Ishikawa (cell line): ENCODE results near the gene VAV3.

ENCODE experiments used
- CEBPB ChIP-seq: IDR thresholded peaks from 2 replicates; pipeline ENCODE4 v1.6.1; 2012
- CREB1 ChIP-seq: IDR thresholded peaks from 2 replicates; pipeline ENCODE4 v1.6.1; 2012; ENCODE audit warnings: low read depth
- EP300 ChIP-seq: IDR thresholded peaks from 2 replicates; pipeline ENCODE4 v1.6.1; 2012; ENCODE audit warnings: borderline replicate concordance
- FOXM1 ChIP-seq: IDR thresholded peaks from 2 replicates; pipeline ENCODE4 v1.6.1; 2012; ENCODE audit warnings: low read depth, borderline replicate concordance
- MAX ChIP-seq: IDR thresholded peaks from 2 replicates; pipeline ENCODE4 v1.6.1; 2012
- NFIC ChIP-seq: IDR thresholded peaks from 2 replicates; pipeline ENCODE4 v1.6.1; 2012
- RAD21 ChIP-seq: IDR thresholded peaks from 2 replicates; pipeline ENCODE4 v1.6.1; 2012; ENCODE audit warnings: low read depth
- TAF1 ChIP-seq: IDR thresholded peaks from 2 replicates; pipeline ENCODE4 v1.6.1; 2012; ENCODE audit warnings: low read depth, mild to moderate bottlenecking
- YY1 ChIP-seq: IDR thresholded peaks from 2 replicates; pipeline ENCODE4 v1.6.1; 2012; ENCODE audit warnings: low read depth
- TF ChIP-seq, protein P1 (sequence below): IDR thresholded peaks from 2 replicates; pipeline ENCODE4 v1.6.1; 2012

- TF ChIP-seq TAF1 = no peak
- TF ChIP-seq RAD21 = no peak
- TF ChIP-seq YY1 = no peak
- no peak for TF ChIP-seq MAX
- TF ChIP-seq CREB1 = no peak
- no peak for TF ChIP-seq CEBPB
- TF ChIP-seq NFIC = no peak
- no peak for TF ChIP-seq EP300
- TF ChIP-seq, protein P1, sequence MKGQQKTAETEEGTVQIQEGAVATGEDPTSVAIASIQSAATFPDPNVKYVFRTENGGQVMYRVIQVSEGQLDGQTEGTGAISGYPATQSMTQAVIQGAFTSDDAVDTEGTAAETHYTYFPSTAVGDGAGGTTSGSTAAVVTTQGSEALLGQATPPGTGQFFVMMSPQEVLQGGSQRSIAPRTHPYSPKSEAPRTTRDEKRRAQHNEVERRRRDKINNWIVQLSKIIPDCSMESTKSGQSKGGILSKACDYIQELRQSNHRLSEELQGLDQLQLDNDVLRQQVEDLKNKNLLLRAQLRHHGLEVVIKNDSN = no peak
- no peak for TF ChIP-seq FOXM1
These were observed 202.1 kb downstream of the VAV3 start for GRCh38 chr1:107762751-107763390.
